ENCODE results near the gene NFATC1. TPM values are rescaled to one million over a fixed set of nuclear protein-coding genes. Genes with fewer than 3 reads are reported as not detected.

NFATC1 gene
- total RNA-seq, 1 donor from 2014 or later: 6.1 TPM

GRCh38 chr18:79467126-79467525, 71.4 kb downstream of the NFATC1 start:
- no peak for DNase-seq (ENCODE audit: extremely low spot score, unreplicated experiment)
- no peak overlapping the region for H3K4me3 Mint-ChIP-seq
- no peaks in the 10 kb centered on the region for H3K36me3 Mint-ChIP-seq
- TF ChIP-seq CTCF (conservative IDR thresholded peaks at IDR 0.05): no peak
- no peak overlapping the region for H3K27ac Mint-ChIP-seq
- H3K4me1 Mint-ChIP-seq (ENCODE audit: unreplicated experiment): peaks cover 12% of the 10 kb centered on the region
- H3K9me3 Mint-ChIP-seq: no peaks in the 10 kb centered on the region
- H3K27me3 Mint-ChIP-seq: no peaks in the 10 kb centered on the region

GRCh38 chr18:79468119-79468789, 72.5 kb downstream of the NFATC1 start:
- no peak overlapping the region for H3K27ac Mint-ChIP-seq
- no peaks in the 10 kb centered on the region for H3K27me3 Mint-ChIP-seq
- no peak for DNase-seq (ENCODE audit: extremely low spot score, unreplicated experiment)
- H3K4me1 Mint-ChIP-seq (ENCODE audit: unreplicated experiment): peaks cover 12% of the 10 kb centered on the region
- no peaks in the 10 kb centered on the region for H3K36me3 Mint-ChIP-seq
- no peaks in the 10 kb centered on the region for H3K9me3 Mint-ChIP-seq
- TF ChIP-seq CTCF (conservative IDR thresholded peaks at IDR 0.05): no peak
- H3K4me3 Mint-ChIP-seq: no peak overlapping the region

GRCh38 chr18:79469309-79469708, 73.6 kb downstream of the NFATC1 start:
- no peak for TF ChIP-seq CTCF (conservative IDR thresholded peaks at IDR 0.05)
- Mint-ChIP-seq H3K27me3 (no peaks in the 10 kb centered on the region), H3K36me3 (no peaks in the 10 kb centered on the region), H3K4me3 (no peak overlapping the region), H3K9me3 (no peaks in the 10 kb centered on the region), H3K27ac (no peak overlapping the region), H3K4me1 (ENCODE audit: unreplicated experiment) (peaks cover 12% of the 10 kb centered on the region)
- no peak for DNase-seq (ENCODE audit: extremely low spot score, unreplicated experiment)

- H3K27ac Mint-ChIP-seq: no peak overlapping the region
- no peaks in the 10 kb centered on the region for H3K27me3 Mint-ChIP-seq
- peaks cover 12% of the 10 kb centered on the region for H3K4me1 Mint-ChIP-seq (ENCODE audit: unreplicated experiment)
- H3K4me3 Mint-ChIP-seq: no peak overlapping the region
- TF ChIP-seq CTCF (conservative IDR thresholded peaks at IDR 0.05): no peak
- no peak for DNase-seq (ENCODE audit: extremely low spot score, unreplicated experiment)
- H3K36me3 Mint-ChIP-seq: no peaks in the 10 kb centered on the region
- H3K9me3 Mint-ChIP-seq: no peaks in the 10 kb centered on the region
Measured at GRCh38 chr18:79469751-79470505, 74.2 kb downstream of the NFATC1 start.

- Mint-ChIP-seq H3K27me3 (no peaks in the 10 kb centered on the region), H3K9me3 (no peaks in the 10 kb centered on the region), H3K27ac (no peak overlapping the region), H3K36me3 (no peaks in the 10 kb centered on the region), H3K4me3 (no peak overlapping the region), H3K4me1 (ENCODE audit: unreplicated experiment) (peaks cover 10% of the 10 kb centered on the region)
- DNase-seq (ENCODE audit: extremely low spot score, unreplicated experiment): no peak
- no peak for TF ChIP-seq CTCF (conservative IDR thresholded peaks at IDR 0.05)
Measured at GRCh38 chr18:79470547-79470946, 74.8 kb downstream of the NFATC1 start.

Data from type B pancreatic cell (in vitro differentiated cells).